SW 1271 (cell line): ENCODE data around the gene ZNF512B.
A peak's percentile ranks its signal among the peaks of the same experiment; 100 is the strongest.
"Not testable (repeated sequence)": the region's sequence is repeated elsewhere in the genome, so short reads cannot be mapped to it uniquely, and the experiment has no call there.

ENCODE experiments used
- DNase-seq, 2 experiments: peaks; one replicate each; lab custom pipeline; 2025; lab: John Stamatoyannopoulos, UW

Gene ZNF512B

DNA sequence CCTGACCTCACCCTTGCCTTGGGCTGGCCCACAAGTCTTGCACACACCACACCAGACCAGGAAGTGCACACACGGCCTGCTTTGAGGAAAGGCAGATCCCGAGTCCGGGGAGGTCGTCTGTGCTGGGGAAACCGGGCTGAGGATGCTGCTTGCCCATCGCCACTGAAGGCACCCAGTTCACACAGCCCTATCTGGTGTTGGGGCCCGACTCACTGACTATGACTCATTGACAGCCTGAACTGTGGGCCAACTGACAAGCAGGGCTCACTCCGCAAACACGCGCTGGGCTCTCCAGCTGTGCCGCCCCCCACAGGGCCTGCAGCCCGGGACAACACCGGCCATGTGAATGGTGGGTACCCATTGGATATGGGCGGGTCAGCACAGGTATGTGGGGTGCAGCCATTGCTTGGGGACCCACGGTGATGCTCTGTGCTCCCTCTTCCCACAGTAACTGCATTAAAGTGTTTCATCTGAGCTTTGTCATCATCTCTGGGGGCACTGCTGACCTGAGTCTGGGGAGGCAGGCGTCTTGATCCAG, 8.1 kb upstream of the ZNF512B start:
- DNase-seq, result no peak

DNA sequence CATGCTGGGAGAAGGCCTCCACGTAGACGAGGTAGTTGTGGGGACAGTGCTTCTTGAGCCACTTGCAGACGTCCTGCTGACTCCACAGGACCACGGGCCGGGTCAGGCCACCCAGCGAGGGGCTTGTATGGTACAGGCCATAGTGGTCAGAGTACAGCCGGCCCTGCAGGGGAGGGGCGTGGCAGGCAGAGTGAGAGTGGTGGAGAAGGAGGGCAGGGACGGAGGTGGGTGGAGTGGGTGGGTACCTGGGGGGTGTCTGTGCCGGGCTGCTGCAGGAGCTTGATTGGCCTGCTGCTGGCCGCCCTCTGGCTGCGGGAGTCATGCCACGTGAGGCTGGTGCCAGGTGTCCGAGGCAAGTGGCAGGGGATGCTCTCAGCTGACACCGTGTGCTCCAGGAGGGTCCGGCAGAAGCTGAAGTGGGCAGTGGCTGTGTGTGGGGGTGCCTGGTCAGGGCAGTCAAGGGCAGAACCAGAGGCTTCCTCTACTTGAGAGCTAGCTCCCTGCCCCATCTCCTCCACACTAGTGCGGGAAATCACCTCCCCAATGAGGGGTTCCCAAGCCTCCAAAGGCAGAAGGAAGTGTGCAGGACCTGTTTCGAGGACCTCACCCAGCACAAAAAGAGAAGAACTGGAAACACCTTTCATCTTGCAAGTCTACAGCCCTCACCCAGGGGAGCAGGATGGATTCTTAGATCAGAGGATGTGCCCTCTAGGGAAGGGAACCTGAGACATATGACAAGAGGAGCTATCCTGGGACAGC, 7.4 kb upstream of the ZNF512B start:
- no peak for DNase-seq

DNA sequence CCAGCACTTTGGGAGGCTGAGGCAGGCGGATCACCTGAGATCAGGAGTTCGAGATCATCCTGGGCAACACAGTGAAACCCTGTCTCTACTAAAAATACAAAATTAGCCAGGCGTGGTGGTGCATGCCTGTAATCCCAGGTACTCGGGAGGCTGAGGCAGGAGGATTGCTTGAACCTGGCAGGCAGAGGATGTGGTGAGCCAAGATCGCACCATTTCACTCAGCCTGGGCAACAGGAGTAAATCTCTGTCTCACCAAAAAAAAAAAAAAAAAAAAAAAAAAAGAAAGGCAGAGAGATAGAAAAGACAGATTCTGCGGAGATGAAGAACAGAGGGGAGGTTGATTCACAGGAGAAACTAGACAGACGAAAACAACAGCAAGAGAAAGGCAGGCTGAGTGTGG, 6.8 kb upstream of the ZNF512B start:
- not testable (repeated sequence) for DNase-seq

DNA sequence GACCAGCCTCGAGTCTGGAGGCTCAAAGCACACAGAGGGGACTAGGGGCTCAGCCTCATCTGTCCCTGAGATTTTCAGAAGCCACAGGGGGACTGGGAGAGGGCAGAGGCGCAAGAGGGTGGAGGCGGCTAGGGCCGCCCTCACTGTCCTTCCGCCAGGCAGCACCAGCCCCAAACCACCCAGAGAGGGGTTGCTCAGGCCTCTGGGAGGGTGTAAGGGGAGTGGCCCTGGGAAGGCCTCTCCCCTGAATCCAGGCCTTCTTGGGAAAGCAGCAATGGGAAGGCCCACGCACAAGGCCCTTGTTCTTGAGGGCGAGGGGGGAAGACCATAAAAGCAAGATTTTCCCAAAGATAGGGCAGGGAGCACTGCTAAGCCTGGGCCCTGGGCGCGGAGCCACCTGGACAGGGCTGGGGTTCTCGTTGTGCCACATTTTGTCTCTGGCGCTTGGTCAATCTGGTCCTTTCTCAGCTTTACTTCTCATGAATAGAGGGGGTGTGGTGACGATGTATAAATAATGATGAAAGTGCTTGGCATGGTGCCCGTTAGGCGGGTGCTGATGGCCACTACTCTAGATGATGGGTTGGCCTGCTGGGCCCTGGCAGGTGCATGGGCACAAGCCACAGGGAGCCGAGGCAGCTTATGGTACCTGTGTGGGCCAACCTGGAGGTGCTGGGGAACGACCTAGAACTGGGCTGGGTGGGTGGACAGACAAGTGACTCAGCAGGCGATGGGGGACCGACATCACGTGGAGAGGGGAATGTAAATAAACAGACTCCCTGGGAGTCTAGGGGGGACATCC, 4.9 kb upstream of the ZNF512B start:
- DNase-seq, result no peak

DNA sequence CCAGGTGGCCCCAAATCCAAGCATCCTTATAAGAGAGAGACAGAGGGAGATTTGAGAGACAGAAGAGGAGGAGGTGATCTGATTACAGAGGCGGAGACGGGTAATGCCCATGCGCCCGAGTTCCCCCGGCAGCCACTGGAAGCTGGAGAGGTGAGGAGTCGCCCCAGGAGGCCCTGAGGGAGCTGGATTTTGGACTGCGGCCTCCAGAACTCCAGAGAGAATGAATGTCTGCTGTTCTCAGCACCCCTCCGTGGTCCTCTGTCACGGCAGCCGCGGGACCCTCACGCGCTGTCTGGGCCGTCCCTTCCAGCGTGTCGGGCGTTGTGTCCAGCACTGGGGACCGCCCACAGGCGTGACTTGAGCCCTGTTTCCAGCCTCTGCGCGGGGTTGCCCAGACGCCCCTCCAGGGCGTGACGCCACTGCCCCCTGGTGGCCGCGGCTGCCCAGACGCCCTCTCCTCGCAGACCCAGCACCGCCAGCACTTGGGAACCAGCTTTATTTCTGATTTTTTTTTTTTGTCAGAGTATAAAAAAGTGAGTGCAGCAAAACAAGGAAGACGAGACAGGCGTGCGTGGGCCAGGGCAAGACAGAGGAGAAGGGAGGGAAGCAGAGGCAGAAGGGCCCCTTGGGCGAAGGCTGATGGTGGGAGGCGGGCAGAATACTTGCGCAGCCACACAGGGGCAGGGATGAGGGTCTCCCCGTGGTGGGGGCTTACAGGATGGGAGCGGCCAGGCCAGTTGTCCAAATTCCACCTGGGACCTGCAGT, 4.1 kb upstream of the ZNF512B start:
- peak; percentile 70 to 83 for DNase-seq

DNA sequence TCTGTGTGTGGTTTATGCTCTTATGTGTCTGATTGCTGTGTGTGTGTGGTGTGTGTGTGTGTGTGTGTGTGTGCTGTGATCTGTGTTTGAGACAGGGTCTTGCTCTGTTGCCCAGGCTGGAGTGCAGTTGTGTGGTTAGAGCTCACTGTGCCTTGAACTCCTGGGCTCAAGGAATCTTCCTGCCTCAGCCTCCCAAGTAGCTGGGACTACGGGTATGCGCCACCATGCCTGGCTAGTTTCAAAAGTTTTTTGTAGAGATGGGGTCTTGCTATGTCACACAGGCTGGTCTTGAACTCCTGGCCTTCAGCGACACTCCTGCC, 3.4 kb upstream of the ZNF512B start:
- DNase-seq, result no peak

DNA sequence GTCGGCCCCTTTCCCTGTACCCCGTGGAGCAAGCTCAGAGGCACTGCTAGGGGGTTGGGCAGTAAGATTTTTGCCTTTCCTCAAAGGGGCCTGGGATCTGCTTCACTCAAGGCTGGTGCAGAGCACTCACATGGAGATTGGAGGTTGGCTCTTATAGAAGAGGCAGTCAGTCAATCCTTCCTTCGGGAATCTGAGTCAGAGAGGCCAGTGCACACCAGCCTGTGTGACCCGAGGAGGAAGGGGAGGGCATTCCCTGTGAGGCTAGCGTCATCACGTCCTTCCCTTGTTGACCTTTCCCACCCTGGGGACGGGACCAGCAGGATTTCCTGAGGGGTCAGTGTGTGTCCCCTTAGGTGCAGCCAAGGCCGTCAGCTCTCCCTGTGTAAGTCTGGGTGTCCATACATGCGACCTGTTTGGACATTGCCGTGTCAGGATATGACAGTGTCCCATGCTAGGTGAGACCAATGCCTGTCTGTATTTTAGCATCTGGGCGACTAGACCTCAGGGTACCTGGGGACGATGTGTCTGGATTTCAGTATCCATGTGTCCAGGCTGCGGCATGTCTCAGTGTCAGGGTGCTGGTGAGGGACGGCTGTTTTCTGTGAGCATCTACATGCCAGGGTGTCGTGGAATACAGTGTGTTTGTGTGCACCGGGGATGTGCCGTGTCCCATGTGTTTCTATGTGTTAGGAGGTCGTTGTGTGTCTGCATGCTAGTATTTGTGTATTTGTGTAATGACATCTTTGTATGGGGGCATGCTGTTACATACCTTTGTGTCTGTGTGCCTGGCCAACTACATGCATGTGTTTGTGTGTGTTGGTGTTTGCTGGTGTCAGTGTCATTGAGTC, 2.8 kb upstream of the ZNF512B start:
- DNase-seq, result no peak

DNA sequence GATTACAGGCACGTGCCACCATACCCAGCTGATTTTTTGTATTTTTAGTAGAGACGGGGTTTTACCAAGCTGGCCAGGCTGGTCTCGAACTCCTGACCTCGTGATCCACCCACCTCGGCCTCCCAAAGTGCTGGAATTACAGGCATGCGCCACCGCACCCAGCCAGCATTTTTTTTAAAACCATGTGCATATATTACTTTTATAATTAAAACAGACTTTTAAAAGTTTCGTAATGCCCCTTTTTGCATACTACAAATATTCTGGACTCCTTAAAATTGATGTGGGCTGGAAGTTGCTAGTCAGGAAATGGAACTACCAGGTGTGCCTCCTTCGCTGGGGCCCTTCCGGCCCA, 2.2 kb upstream of the ZNF512B start:
- DNase-seq, result not testable (repeated sequence)

DNA sequence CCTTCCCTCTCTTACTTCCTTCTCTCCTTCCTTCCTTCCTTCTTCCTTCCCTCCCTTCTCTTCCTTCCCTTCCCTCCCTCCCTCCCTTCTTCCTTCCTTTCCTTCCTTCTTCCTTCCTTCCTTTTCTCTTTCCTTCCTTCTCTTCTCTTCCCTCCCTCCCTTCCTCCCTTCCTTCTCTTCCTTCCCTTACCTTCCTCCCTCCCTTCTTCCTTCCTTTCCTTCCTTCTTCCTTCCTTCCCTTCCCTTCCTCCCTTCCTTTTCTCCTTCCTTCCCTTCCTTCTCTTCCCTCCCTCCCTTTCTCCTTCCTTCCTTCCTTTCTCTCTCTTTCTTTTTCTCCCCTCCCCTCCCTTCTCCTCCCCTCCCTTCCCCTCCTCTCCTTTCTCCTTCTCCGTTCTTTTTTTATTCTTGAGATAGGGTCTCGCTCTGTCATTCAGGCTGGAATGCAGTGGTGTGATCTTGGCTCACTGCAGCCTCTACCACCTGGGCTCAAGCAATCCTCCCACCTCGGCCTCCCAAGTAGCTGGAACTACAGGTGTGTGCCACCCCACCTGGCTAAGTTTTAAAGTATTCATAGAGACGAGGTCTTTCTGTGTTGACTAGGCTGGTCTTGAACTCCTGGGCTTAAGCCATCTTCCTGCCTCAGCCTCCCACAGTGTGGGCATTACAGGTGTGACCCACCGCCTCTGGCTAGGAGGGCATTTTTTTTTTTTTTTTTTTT, 1.1 kb upstream of the ZNF512B start:
- no peak for DNase-seq

DNA sequence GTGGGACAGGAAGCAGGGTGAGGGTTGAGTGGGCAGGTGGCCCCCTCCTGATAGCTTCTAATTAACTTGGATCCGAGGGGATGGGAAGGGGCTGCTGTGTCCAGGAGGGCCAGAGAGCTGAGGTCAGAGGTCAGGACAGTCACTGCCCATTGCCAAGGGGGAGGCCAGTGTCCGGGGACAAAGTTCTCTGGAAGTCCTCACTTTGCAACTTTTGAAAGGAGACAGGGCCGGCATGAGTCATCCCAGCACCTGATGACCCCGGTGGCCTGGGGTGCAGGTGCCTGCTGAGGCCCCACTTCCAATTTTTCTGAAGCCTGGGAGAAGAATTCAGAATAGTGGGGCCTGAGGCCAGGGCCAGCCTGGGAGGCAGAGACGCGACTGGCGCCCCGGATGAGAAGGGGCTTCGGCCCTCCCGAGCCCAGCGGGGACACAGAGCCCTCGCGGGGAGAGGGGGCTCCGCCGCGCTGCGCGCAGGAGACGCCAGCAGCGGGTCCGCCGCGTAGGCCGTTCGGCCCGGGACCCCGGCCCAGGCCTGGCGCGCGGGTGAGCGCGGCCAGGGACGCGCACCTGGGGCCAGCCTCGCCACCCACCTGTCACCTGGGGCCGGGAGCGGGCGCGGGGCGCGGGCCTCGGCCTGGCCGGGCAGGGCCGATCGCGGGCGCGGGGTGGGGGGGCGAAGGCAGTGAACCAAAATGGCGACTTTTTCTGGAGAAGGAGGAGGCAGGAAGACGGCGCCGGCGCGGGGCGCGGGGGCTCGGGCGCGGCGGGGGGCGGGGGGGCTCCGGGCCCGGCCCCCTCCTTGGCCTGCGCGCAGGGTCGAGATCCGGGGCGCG, 586 bp downstream of the ZNF512B start:
- DNase-seq, result no peak

DNA sequence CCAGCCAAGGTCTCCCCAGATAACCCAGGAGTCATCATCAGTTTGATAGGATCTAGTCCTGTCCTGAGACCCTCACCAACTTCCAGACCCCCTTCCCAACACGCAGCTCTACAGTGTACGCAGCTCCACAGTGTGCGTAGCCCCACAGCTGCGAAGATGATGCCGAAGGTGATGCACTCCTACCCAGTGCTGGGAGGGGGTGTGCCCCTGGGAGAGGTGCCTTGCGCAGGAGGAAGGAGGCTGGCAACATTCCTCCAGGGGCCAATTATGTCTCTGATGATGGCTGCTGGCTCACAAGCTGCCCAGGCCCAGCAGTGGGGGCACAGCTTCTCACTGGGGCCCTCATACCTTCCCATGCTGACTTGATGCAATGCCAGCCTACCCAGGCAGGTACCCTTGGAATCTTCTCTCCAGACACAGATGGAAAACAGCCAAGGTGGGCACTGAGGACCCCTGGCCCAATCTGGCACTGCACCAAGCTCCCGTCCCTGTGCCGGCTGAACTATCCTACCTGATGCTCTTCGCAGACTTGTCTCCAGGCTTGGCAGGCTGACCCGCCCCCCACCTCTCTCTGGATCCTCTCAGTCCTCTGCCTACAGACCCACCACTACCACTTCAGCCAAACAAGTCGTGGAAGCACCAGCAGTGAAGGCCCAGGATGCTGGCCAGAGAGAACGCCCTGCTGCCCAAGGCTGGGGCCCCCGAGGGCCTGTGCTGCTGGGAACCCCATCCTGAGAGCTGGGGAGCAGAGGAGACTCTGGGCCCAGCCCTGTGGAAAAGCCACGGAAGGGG, 1.4 kb downstream of the ZNF512B start:
- DNase-seq, result no peak

DNA sequence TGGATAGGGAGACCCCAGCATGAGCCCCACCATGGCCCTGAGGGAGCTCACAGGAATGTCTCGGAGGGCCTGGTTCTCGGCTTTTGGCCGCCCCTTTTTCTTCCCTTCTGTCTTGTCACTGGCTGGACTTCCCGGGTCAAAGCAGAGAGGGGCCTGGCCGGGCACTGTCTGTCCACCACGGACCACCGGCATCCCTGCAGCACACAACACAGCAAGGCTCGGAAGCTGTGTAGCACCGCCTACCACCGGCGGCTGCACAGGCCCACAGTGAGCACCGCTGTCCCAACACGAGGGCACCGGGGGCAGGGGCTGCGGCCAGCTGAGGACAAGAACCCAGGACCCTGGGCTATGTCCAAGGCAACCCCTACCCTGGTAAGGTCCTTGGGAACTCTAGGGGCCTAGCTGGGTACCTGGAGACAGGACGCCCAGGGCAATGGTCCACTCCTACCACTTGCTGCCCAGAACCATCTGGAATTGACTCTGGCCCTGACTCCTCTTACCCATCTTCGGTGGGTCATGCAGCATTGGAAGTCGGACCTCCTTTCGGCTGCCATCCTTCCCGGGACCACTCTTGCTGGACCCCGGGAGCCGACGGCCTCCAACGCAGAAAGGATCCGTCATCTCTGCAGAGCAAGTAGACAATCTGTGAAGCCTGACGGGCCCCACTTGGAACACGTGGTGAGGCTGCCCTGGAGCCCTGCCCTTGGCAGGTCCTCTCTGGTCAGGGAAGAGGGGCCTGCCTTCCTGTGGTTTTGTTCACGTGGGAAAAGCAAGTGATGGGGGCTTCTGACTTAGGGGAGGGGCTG, 2.2 kb downstream of the ZNF512B start:
- no peak for DNase-seq

DNA sequence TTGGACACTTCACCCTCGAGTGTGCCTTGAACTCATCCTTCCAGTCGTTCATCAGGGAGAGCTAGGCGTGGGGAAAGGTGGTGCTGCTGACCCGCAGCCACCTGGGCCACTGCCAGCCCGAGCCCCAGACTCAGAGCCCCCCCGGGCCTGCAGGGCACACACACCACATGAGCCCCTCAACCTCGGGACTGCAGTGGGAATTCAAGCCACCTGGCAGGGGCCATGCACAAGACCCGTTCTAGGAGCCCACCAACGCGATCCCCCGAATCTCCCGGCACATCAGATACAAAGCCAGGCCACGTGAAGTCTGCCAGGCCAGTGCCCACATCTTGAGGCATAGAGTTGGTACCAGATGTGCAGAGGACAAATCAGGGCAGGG, 2.8 kb downstream of the ZNF512B start:
- DNase-seq, result no peak

DNA sequence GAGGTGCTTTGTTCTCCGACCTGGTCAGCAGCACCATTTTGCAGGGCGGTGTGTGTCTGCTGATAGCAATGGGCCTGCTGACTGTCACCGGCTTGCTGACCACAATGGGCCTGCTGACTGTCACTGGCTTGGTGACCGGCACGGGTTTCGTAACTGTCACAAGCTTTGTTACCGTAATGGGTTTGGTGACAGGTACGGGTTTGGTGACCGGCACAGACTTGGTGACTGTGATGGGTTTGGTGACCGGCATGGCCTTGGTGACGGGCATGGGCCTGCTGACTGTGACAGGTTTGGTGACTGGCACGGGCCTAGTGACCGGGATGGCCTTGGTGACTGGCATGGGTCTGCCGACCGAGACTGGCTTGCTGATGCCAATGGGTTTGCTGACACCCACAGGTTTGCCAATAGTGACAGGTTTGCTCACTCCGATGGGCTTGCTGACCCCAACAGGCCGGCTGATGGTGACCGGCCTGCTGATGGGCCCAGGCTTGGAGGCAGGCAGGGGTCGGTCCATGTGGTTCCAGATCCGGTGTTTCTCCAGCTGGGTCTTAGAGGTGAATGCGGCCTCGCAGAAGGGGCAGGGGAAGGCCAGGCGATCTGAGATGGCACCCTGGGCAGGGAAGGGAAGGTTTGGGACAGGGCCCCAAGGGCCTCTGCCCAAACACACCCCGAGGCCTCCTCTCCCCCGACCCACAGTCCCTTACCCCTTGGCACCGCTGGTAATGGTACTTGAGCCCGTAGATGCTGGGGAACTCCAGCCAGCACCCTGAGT, 3.4 kb downstream of the ZNF512B start:
- DNase-seq, result no peak

DNA sequence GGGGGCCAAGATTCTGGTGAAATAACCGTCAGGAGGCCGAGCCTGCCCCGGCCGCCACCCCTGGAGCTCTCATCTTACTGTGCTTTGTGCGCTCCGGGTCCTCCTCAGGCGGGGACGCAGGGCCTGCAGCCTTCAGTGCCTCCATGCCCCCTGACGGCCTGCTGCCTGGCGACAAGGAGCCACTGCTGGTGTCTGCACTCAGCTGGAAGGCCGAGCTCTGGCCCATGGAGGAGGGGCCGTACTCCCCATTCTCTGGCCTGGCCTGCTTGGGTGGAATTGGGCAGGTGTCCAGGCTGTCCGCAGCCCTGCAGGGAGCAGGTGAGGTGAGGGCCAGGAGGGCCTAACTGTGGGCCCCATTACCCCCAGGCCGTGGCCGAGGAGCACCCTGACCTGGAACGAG, 5.3 kb downstream of the ZNF512B start:
- DNase-seq, result no peak

DNA sequence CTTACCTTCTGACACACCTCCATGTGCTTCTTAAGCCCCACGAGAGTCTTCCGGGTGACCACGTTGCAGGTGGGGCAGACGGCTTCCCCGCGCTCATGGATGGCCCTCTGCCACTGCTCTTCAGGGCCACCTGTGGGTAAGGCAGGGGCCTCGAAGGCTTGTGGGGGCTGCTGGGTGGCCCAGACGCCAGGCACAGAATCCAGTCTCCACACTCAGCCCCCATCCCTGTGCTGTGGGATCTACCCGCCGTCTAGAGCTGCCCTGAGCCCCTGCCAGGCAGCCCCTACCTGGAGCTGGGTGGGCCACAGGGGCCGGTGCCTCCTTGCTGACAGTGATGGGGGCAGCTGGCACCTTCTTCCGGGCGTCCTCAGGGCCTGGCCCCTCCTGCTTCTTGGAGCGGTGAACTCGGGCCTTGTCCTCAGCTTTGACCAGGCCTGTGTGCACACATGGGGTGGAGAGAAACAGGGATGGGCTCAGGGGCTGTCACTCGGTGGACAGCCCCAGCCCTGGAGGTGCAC, 5.9 kb downstream of the ZNF512B start:
- DNase-seq, result no peak

DNA sequence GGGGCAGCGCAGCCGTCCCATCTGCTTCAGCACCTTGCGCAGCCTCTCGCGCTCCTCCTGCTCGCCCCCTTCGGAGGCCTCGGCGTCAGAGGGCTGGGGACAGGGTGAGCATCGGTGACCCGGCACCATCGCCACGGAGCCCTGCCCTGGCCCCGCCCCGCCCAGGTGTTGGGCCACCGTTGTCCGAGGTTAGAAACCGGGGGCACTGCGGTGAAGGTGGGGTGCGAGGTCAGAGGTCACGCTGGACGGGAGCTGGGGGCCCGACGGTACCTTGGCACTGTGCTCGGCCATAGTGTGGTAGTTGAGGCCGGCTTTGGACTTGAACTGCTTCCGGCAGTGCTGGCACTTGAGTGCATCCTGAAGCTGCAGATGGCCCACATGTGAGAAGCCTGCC, 6.4 kb downstream of the ZNF512B start:
- DNase-seq, result no peak
